Trophoblast cell (in vitro differentiated cells and primary cell): ENCODE measurements around the gene DAB1.

Source experiments
- DNase-seq, 2 donors: peaks; one replicate each; pipeline ENCODE4 v3.0.0-alpha.2; 2016
- H2AFZ ChIP-seq: 2 replicates; pipeline ENCODE4 v1.6.1; 2013; ENCODE audit warnings: low read length, moderate library complexity, mild to moderate bottlenecking; ENCODE audit not compliant: insufficient read depth, poor library complexity
- H2AK5ac ChIP-seq: 2 replicates; pipeline ENCODE4 v1.6.1; 2013; ENCODE audit warnings: mild to moderate bottlenecking, low read length
- H2BK120ac ChIP-seq: 2 replicates; pipeline ENCODE4 v1.6.1; 2013; ENCODE audit warnings: low read length, mild to moderate bottlenecking, moderate library complexity; ENCODE audit not compliant: insufficient read depth, poor library complexity
- H2BK12ac ChIP-seq: 2 replicates; pipeline ENCODE4 v1.6.1; 2013; ENCODE audit warnings: mild to moderate bottlenecking, low read length, moderate library complexity
- H2BK5ac ChIP-seq: 2 replicates; pipeline ENCODE4 v1.6.1; 2013; ENCODE audit warnings: low read length, low read depth, moderate library complexity, mild to moderate bottlenecking; ENCODE audit not compliant: poor library complexity
- H3K14ac ChIP-seq: 2 replicates; pipeline ENCODE4 v1.6.1; 2013; ENCODE audit warnings: mild to moderate bottlenecking, low read length
- H3K18ac ChIP-seq: 2 replicates; pipeline ENCODE4 v1.6.1; 2013; ENCODE audit warnings: mild to moderate bottlenecking, low read length
- H3K23ac ChIP-seq: 2 replicates; pipeline ENCODE4 v1.6.1; 2013; ENCODE audit warnings: low read length
- H3K27ac ChIP-seq: 2 replicates; pipeline ENCODE4 v1.5.1; 2013; ENCODE audit warnings: low read depth, mild to moderate bottlenecking, inconsistent platforms, low read length, moderate library complexity
- H3K27me3 ChIP-seq: 2 replicates; pipeline ENCODE4 v1.6.1; 2013; ENCODE audit warnings: inconsistent platforms, mild to moderate bottlenecking, low read length, moderate library complexity; ENCODE audit not compliant: insufficient read depth
- H3K36me3 ChIP-seq, 2 experiments: 1 replicate in 1 of 2; 2 replicates in 1 of 2; pipeline ENCODE4 v1.6.1; 2013; ENCODE audit warnings: low read length in 2 of 2, mild to moderate bottlenecking in 2 of 2, moderate library complexity in 1 of 2; ENCODE audit not compliant: insufficient read depth in 2 of 2, control insufficient read depth in 1 of 2
- H3K4ac ChIP-seq: 2 replicates; pipeline ENCODE4 v1.6.1; 2013; ENCODE audit warnings: low read depth, mild to moderate bottlenecking, low read length, moderate library complexity
- H3K4me1 ChIP-seq, 2 experiments: 1 replicate in 1 of 2; 2 replicates in 1 of 2; pipeline ENCODE4 v1.6.1; 2013; ENCODE audit warnings: low read length in 2 of 2, mild to moderate bottlenecking in 2 of 2, moderate library complexity in 1 of 2; ENCODE audit not compliant: insufficient read depth in 2 of 2, control insufficient read depth in 1 of 2
- H3K4me2 ChIP-seq: 2 replicates; pipeline ENCODE4 v1.6.1; 2013; ENCODE audit warnings: inconsistent platforms, mild to moderate bottlenecking, low read length, moderate library complexity
- H3K4me3 ChIP-seq: 2 replicates; pipeline ENCODE4 v1.5.1; 2013; ENCODE audit warnings: mild to moderate bottlenecking, low read depth, low read length, inconsistent platforms
- H3K79me1 ChIP-seq: one replicate; pipeline ENCODE4 v1.6.1; 2013; ENCODE audit warnings: low read length
- H3K79me2 ChIP-seq: 2 replicates; pipeline ENCODE4 v1.6.1; 2013; ENCODE audit warnings: low read length, mild to moderate bottlenecking; ENCODE audit not compliant: control insufficient read depth, insufficient read depth, poor library complexity
- H3K9ac ChIP-seq: 2 replicates; pipeline ENCODE4 v1.6.1; 2013; ENCODE audit warnings: mild to moderate bottlenecking, low read length
- H3K9me3 ChIP-seq: 2 replicates; pipeline ENCODE4 v1.6.1; 2013; ENCODE audit warnings: low read depth, mild to moderate bottlenecking, control low read depth, inconsistent platforms, low read length; ENCODE audit not compliant: insufficient read depth
- H4K12ac ChIP-seq: 2 replicates; pipeline ENCODE4 v1.6.1; 2013; ENCODE audit warnings: low read depth, mild to moderate bottlenecking, low read length, moderate library complexity
- H4K8ac ChIP-seq: 2 replicates; pipeline ENCODE4 v1.6.1; 2013; ENCODE audit warnings: low read depth, mild to moderate bottlenecking, low read length, moderate library complexity
- H4K91ac ChIP-seq: one replicate; pipeline ENCODE4 v1.6.1; 2013; ENCODE audit warnings: low read depth, mild to moderate bottlenecking, low read length, moderate library complexity
- WGBS: extraction: QIAGEN DNeasy Blood & Tissue Kit; methylation state at CpG from one replicate; pipeline ENCODE4 v1.1.7; 2013; ENCODE audit warnings: missing lambda C conversion rate; ENCODE audit not compliant: insufficient read length, insufficient coverage; ENCODE audit errors: extremely low coverage; 5-methylcytosine and 5-hydroxymethylcytosine counted together

Gene DAB1

GRCh38 chr1:56995414-56996100 is 428.3 kb downstream of the DAB1 start:
- Histone ChIP-seq H3K18ac (no peak overlapping the region), H3K23ac (no peak overlapping the region), H3K9me3 (no peaks in the 10 kb centered on the region), H3K4me3 (no peak overlapping the region), H3K79me1 (no peaks in the 10 kb centered on the region), H3K27me3 (no peaks in the 10 kb centered on the region), H3K14ac (no peak overlapping the region), H2BK5ac (no peak overlapping the region), H4K91ac (no peak overlapping the region), H2AFZ (no peak overlapping the region), H3K79me2 (no peaks in the 10 kb centered on the region), H3K4me1 (no peaks in the 10 kb centered on the region), H4K8ac (no peak overlapping the region), H2AK5ac (no peak overlapping the region), H2BK120ac (no peak overlapping the region), H3K27ac (no peak overlapping the region), H2BK12ac (no peak overlapping the region), H3K4ac (no peak overlapping the region), H3K4me2 (no peak overlapping the region), H3K36me3 (no peaks in the 10 kb centered on the region), H3K9ac (no peak overlapping the region), H4K12ac (no peak overlapping the region)
- WGBS, result no CpG with 5 or more reads among the region's 4 CpGs
- no peak for DNase-seq

- H3K18ac ChIP-seq, result no peak overlapping the region
- WGBS, result no CpG with 5 or more reads among the region's 5 CpGs
Observed at GRCh38 chr1:56993475-56993874, 430.4 kb downstream of the DAB1 start.

GRCh38 chr1:56992318-56993125 is 431.3 kb downstream of the DAB1 start:
- no peak overlapping the region for H2BK12ac ChIP-seq
- no peak overlapping the region for H3K23ac ChIP-seq
- WGBS, result no CpG with 5 or more reads among the region's 15 CpGs
- H3K79me1 ChIP-seq, result no peaks in the 10 kb centered on the region
- H2AFZ ChIP-seq, result no peak overlapping the region
- H2BK5ac ChIP-seq, result no peak overlapping the region
- H3K27me3 ChIP-seq, result no peaks in the 10 kb centered on the region
- H3K9me3 ChIP-seq, result no peaks in the 10 kb centered on the region
- H4K8ac ChIP-seq, result no peak overlapping the region
- H2AK5ac ChIP-seq, result no peak overlapping the region
- no peaks in the 10 kb centered on the region for H3K36me3 ChIP-seq
- H4K91ac ChIP-seq, result no peak overlapping the region
- no peak overlapping the region for H3K14ac ChIP-seq
- H3K27ac ChIP-seq, result no peak overlapping the region
- H3K9ac ChIP-seq, result no peak overlapping the region
- H3K4ac ChIP-seq, result no peak overlapping the region
- H3K4me1 ChIP-seq, result no peaks in the 10 kb centered on the region
- H3K4me2 ChIP-seq, result no peak overlapping the region
- H4K12ac ChIP-seq, result no peak overlapping the region
- H2BK120ac ChIP-seq, result no peak overlapping the region
- H3K4me3 ChIP-seq, result no peak overlapping the region
- no peak overlapping the region for H3K18ac ChIP-seq
- no peaks in the 10 kb centered on the region for H3K79me2 ChIP-seq
- DNase-seq, result no peak

More at GRCh38 chr1:56993475-56993874, 430.4 kb downstream of the DAB1 start:
- Histone ChIP-seq H3K4me1 (no peaks in the 10 kb centered on the region), H4K91ac (no peak overlapping the region), H3K9me3 (no peaks in the 10 kb centered on the region), H3K14ac (no peak overlapping the region), H3K4me2 (no peak overlapping the region), H2AFZ (no peak overlapping the region), H2BK5ac (no peak overlapping the region), H2AK5ac (no peak overlapping the region), H3K27ac (no peak overlapping the region), H4K8ac (no peak overlapping the region), H3K4me3 (no peak overlapping the region), H3K36me3 (no peaks in the 10 kb centered on the region), H3K4ac (no peak overlapping the region), H3K79me1 (no peaks in the 10 kb centered on the region), H3K9ac (no peak overlapping the region), H3K23ac (no peak overlapping the region), H3K79me2 (no peaks in the 10 kb centered on the region), H2BK12ac (no peak overlapping the region), H2BK120ac (no peak overlapping the region), H3K27me3 (no peaks in the 10 kb centered on the region), H4K12ac (no peak overlapping the region)
- no peak for DNase-seq

GRCh38 chr1:56991576-56991975 is 432.3 kb downstream of the DAB1 start:
- H3K9ac ChIP-seq, result no peak overlapping the region
- H3K14ac ChIP-seq, result no peak overlapping the region
- no peaks in the 10 kb centered on the region for H3K79me1 ChIP-seq
- H3K4me1 ChIP-seq, result no peaks in the 10 kb centered on the region
- no peak overlapping the region for H4K91ac ChIP-seq
- H2AFZ ChIP-seq, result no peak overlapping the region
- H3K4me3 ChIP-seq, result no peak overlapping the region
- no peak overlapping the region for H2BK120ac ChIP-seq
- no peak overlapping the region for H4K12ac ChIP-seq
- no peak overlapping the region for H2AK5ac ChIP-seq
- H3K27me3 ChIP-seq, result no peaks in the 10 kb centered on the region
- H3K79me2 ChIP-seq, result no peaks in the 10 kb centered on the region
- H3K36me3 ChIP-seq, result no peaks in the 10 kb centered on the region
- no CpG with 5 or more reads among the region's 3 CpGs for WGBS
- H2BK12ac ChIP-seq, result no peak overlapping the region
- H3K27ac ChIP-seq, result no peak overlapping the region
- no peak overlapping the region for H3K4me2 ChIP-seq
- no peak overlapping the region for H3K18ac ChIP-seq
- no peaks in the 10 kb centered on the region for H3K9me3 ChIP-seq
- no peak overlapping the region for H2BK5ac ChIP-seq
- H3K23ac ChIP-seq, result no peak overlapping the region
- no peak for DNase-seq
- no peak overlapping the region for H3K4ac ChIP-seq
- no peak overlapping the region for H4K8ac ChIP-seq
